PFSK-1 (cell line): ENCODE results near the gene TDRD3.

ENCODE experiments used
- FOXP2 ChIP-seq: optimal IDR thresholded peaks from 2 replicates; pipeline ENCODE3; 2011; ENCODE audit warnings: borderline replicate concordance, control low read depth, inconsistent platforms; ENCODE audit not compliant: insufficient read depth; ENCODE audit errors: extremely low read length, extremely low read depth
- POLR2AphosphoS5 ChIP-seq: IDR thresholded peaks from 2 replicates; pipeline ENCODE4 v1.6.1; 2012; ENCODE audit warnings: low read depth, mild to moderate bottlenecking, control low read depth, low read length, moderate library complexity
- REST ChIP-seq, 2 experiments: IDR thresholded peaks; 2 replicates each; pipeline versions ENCODE4 v1.6.1 to v1.8.0; 2011 to 2012; ENCODE audit warnings: low read depth in 2 of 2, low read length in 2 of 2, control low read depth in 1 of 2, inconsistent platforms in 1 of 2, mild to moderate bottlenecking in 1 of 2, moderate library complexity in 1 of 2; ENCODE audit not compliant: insufficient read depth in 1 of 2
- SIN3A ChIP-seq: IDR thresholded peaks from 2 replicates; pipeline ENCODE4 v1.6.1; 2012; ENCODE audit warnings: mild to moderate bottlenecking, low read length, moderate library complexity, borderline replicate concordance; ENCODE audit not compliant: insufficient read depth
- TAF1 ChIP-seq: IDR thresholded peaks from 2 replicates; pipeline ENCODE4 v1.6.1; 2012; ENCODE audit warnings: low read length, control low read depth, borderline replicate concordance; ENCODE audit not compliant: insufficient read depth

GRCh38 chr13:60538566-60538965 lies 141.5 kb downstream of the TDRD3 start:
- TF ChIP-seq POLR2AphosphoS5 (no peak), REST (IDR thresholded peaks at IDR 0.05; ENCODE audit: insufficient read depth in 1 of 2, low read depth in 2 of 2, low read length in 2 of 2) (no peak), SIN3A (no peak), TAF1 (no peak), FOXP2 (no peak)
